Motor neuron (in vitro differentiated cells): ENCODE measurements around the gene SNPH. TPM values are rescaled to one million over a fixed set of nuclear protein-coding genes. Genes with fewer than 3 reads are reported as not detected.
"Not testable (repeated sequence)": the region's sequence is repeated elsewhere in the genome, so short reads cannot be mapped to it uniquely, and the experiment has no call there.

Source experiments
- ATAC-seq, 8 experiments: fragments of 200-7000 bp; cut with Tn5 transposase; replicated peaks in 6 of 8; 2 replicates each; pipeline ENCODE4 v1.8.0; 2021; ENCODE audit warnings: mild to moderate bottlenecking in 8 of 8, moderate library complexity in 8 of 8
- H3K27ac ChIP-seq, 2 donors: fragments of 250-450 bp; sonication (Bioruptor Pico); 2 replicates each; pipeline ENCODE4 v1.9.0; 2021; ENCODE audit warnings: antibody characterized with exemption in 2 of 2, mild to moderate bottlenecking in 2 of 2, moderate library complexity in 1 of 2
- H3K4me1 ChIP-seq, 2 donors: fragments of 250-450 bp; sonication (Bioruptor Pico); replicated peaks in 1 of 2; 2 replicates each; pipeline ENCODE4 v1.6.1; 2021; ENCODE audit warnings: antibody characterized with exemption in 2 of 2, mild to moderate bottlenecking in 2 of 2, moderate library complexity in 1 of 2
- H3K4me3 ChIP-seq, 5 donors: fragments of 250-450 bp; sonication (Bioruptor Pico); 2 replicates each; pipeline ENCODE4 v1.9.0; 2021; ENCODE audit warnings: antibody characterized with exemption in 5 of 5, mild to moderate bottlenecking in 5 of 5, moderate library complexity in 4 of 5
- WGBS, 10 experiments: fragments of 450-650 bp; shearing (Covaris generic); methylation state at CpG; one replicate each; pipeline ENCODE4 v1.0.0; 2022; 5-methylcytosine and 5-hydroxymethylcytosine counted together
- in situ Hi-C, 9 experiments: fragments of 400-800 bp; cut with MboI; loops; one replicate each; pipeline ENCODE4 v1.15.0; 2021; ENCODE audit warnings: low sequenced_read_pairs in 9 of 9, low pct_unique_long_range_greater_than_20kb in 2 of 9; ENCODE audit not compliant: unreplicated experiment in 9 of 9
- total RNA-seq, 8 experiments: library from RNA; unstranded; fragments of 300-600 nt; gene quantifications; 2 replicates each; pipeline versions ENCODE4 v1.2.3 to v1.2.4, GENCODE V29; 2022

The SNPH gene
- total RNA-seq, 8 experiments from 2014 or later, result 4.0 to 14.6 (median 7.0) TPM

DNA sequence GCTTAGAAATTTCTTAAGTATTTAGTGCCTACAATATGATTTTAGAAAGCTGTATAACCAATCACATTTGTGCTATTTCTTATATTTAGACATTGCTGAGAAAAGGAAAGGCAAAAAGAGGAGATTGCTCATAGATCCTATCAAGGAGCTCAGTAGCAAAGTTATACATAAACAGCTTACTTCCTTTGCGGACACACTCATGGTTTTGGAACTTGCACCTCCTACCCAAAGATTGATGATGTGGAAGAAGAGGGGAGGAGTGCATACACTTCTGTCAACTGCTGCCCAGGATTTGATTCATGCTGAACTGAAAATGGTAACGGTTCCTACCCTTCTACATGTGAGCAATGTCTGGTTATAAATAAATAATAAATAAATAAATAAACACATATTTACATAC lies 23.6 kb upstream of the SNPH start:
- peaks cover 3 to 6% of the 10 kb centered on the region in 2 donors for H3K4me1 ChIP-seq
- in situ Hi-C loops, result no loop called here
- H3K27ac ChIP-seq, result no peak overlapping the region
- H3K4me3 ChIP-seq, result no peak overlapping the region
- peak in 2 of 8 experiments; percentile 65 to 97 for ATAC-seq
- 0 to 83% (median 57%) methylated on average over 1 to 2 of the region's 2 CpGs; no CpG with 5 or more reads in 3 of the 10 experiments for WGBS, 10 experiments

DNA sequence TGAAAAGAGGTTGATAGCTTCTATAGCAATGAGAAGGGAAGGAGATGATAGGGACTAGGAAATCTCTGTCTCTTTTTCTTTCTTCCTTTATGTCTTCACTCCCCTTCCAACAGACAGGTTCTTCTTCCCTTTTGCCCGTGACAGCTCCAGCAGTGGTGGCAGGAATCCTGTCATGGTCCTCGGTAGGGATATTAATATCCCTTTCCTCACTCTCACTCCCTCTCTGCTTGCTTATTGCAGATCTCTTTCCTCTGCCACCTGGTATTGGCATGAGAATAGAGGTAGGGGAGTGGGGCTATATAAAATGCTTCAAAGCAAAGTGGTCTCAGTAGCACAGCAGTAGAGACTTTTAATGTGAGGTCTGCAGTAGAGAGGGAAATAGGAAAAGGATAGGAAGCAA lies 20.5 kb upstream of the SNPH start:
- ATAC-seq, result no peak
- Histone ChIP-seq H3K4me1 (peaks cover 3 to 4% of the 10 kb centered on the region in 2 donors), H3K4me3 (no peak overlapping the region), H3K27ac (no peak overlapping the region)
- in situ Hi-C loops, result no loop called here
- WGBS, 10 experiments, result 0 to 86% (median 50%) methylated on average over 1 to 2 of the region's 2 CpGs; no CpG with 5 or more reads in 1 of the 10 experiments

DNA sequence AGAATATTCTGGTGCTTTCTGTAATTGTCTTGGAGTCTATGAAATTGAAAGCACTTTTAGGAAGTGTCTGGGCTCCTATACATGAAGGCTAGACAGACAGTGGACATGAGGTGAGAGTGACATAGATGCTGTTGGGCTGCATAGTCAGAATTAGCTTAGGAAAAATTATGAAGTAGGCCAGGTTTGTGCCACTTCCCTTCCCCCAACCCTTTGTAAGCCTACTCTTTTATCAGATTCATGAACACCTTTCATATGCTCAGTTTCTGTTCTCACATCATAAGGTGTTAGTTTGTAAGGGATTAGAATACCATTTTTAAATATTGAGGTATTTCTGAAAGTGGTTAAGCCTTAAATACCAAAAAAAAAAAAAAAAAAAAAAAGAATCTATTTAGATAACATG lies 18.4 kb upstream of the SNPH start:
- Histone ChIP-seq H3K4me1 (no peaks in the 10 kb centered on the region), H3K27ac (no peak overlapping the region), H3K4me3 (no peak overlapping the region)
- in situ Hi-C loops, result no loop called here
- no peak for ATAC-seq

DNA sequence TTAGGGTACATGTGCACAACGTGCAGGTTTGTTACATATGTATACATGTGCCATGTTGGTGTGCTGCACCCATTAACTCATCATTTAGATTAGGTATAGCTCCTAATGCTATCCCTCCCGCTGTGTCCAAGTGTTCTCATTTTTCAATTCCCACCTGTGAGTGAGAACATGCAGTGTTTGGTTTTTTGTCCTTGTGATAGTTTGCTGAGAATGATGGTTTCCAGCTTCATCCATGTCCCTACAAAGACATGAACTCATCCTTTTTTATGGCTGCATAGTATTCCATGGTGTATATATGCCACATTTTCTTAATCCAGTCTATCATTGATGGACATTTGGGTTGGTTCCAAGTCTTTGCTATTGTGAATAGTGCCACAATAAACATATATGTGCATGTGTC lies 15.8 kb upstream of the SNPH start:
- H3K4me1 ChIP-seq, H3K4me3 ChIP-seq, in situ Hi-C loops, ATAC-seq, H3K27ac ChIP-seq: not testable (repeated sequence)
- 11 to 100% (median 71%) methylated on average over 1 to 2 of the region's 2 CpGs; no CpG with 5 or more reads in 4 of the 10 experiments for WGBS, 10 experiments

DNA sequence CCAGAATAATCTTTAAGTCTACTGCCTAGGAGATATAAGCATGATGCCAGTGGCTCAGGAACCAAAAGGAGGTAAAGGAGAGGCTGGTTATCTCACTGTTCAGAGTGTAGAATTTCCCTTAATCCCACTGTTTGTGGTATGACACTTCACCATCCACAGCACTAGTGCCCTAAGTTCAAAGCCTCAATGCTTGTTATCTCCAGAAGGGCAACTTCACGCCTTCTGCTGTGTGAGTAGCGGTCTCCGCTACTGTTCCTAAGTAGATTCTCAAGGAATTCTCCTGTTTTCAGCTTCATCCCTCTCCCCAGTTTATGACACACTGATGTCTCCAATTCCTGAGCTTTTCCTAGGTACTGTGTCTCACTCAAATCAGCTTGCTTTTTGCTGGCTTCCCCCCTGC lies 13.7 kb upstream of the SNPH start:
- in situ Hi-C loops, result no loop called here
- no peaks in the 10 kb centered on the region for H3K4me1 ChIP-seq
- ATAC-seq, result no peak
- 69 to 100% (median 96%) methylated on average over 1 to 3 of the region's 3 CpGs; no CpG with 5 or more reads in 4 of the 10 experiments for WGBS, 10 experiments
- no peak overlapping the region for H3K27ac ChIP-seq
- H3K4me3 ChIP-seq, result no peak overlapping the region

DNA sequence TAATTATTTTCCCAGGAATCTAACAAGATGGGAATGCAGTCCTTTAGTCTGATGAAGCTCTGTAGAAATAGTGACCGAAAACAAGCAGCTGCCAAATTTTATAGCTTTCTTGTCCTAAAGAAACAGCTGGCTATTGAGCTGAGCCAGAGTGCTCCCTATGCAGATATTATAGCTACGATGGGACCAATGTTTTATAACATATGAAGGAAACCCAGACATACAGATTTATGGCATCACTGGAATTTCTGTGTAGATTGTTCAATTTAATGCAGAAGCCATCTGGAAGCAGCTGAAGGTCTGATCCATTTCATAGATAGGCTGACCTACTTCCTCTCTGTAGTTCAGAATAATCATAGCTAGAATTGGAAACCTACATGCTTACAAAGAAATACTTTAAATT lies 11.8 kb upstream of the SNPH start:
- WGBS, 10 experiments, result 20 to 100% (median 67%) methylated on average over 1 to 2 of the region's 2 CpGs; no CpG with 5 or more reads in 1 of the 10 experiments
- Histone ChIP-seq H3K27ac (no peak overlapping the region), H3K4me1 (no peaks in the 10 kb centered on the region), H3K4me3 (no peak overlapping the region)
- in situ Hi-C loops, result no loop called here
- ATAC-seq, result no peak

DNA sequence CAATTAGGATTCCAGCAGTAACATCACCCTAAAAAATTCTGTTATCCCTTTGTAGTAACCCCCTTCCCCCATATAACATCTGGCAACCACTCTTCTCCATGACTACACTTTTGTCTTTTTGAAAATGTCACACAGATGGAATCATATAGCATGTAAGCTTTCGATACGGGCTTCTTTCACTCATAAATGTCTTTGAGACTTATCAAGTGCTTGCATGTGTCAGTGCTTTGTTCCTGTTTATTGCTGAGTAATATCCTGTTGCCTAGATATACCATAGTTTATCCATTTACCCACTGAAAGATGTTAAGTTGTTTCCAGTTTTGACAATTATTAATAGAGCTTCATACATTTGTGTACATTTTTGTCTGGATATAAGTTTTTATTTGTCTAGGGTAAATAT lies 10.4 kb upstream of the SNPH start:
- 0 to 100% (median 80%) methylated on average over 1 to 2 of the region's 2 CpGs; no CpG with 5 or more reads in 3 of the 10 experiments for WGBS, 10 experiments
- in situ Hi-C loops, result no loop called here
- Histone ChIP-seq H3K27ac (no peak overlapping the region), H3K4me3 (no peak overlapping the region), H3K4me1 (no peaks in the 10 kb centered on the region)
- no peak for ATAC-seq

DNA sequence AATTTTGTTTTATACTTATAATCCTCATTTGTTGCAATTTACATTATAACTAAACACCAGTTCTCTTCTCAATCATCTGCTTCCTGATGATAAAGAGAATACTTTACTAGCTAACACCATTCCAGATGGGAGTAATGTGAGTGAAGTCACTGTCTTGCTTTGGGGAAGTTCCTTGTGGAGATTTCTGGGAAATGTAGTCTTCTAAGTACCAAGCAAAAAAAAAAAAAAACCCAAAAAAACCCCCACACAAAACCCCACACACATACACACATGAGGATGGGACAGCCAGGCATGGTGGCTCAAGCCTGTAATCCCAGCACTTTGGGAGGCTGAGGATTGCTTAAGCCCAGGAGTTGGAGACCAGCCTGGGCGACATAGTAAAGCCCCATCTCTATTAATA lies 2.2 kb upstream of the SNPH start:
- in situ Hi-C loops, result no loop called here
- Histone ChIP-seq H3K4me1 (peaks cover 4 to 7% of the 10 kb centered on the region in 2 donors), H3K4me3 (no peak overlapping the region), H3K27ac (no peak overlapping the region)
- ATAC-seq, result no peak
- 0 to 100% (median 89%) methylated on average over 1 of the region's 1 CpG; no CpG with 5 or more reads in 5 of the 10 experiments for WGBS, 10 experiments

DNA sequence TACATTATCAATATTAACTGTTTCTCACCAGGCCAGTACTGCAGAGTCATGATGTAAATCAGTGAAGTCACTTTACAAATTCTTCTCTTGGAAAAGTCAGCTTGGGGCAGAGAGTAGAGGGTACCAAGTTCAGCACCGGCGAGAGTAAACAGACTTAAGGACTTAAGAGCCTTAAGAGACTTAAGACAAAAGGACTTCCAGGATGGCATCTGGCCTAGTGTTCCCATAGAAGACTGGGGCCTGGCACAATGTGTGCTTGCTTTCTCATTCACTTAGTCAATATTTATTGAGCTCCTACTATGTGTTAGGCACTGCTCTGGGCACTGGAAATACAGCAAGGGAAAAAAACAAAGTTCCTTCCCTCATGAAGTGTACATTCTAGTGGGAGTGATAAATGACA lies 1.4 kb upstream of the SNPH start:
- H3K4me3 ChIP-seq, result no peak overlapping the region
- in situ Hi-C loops, result no loop called here
- H3K4me1 ChIP-seq, result peaks cover 4 to 7% of the 10 kb centered on the region in 2 donors
- ATAC-seq, result no peak
- WGBS, 10 experiments, result 43 to 100% (median 89%) methylated on average over 1 to 2 of the region's 2 CpGs; no CpG with 5 or more reads in 1 of the 10 experiments
- H3K27ac ChIP-seq, result no peak overlapping the region

DNA sequence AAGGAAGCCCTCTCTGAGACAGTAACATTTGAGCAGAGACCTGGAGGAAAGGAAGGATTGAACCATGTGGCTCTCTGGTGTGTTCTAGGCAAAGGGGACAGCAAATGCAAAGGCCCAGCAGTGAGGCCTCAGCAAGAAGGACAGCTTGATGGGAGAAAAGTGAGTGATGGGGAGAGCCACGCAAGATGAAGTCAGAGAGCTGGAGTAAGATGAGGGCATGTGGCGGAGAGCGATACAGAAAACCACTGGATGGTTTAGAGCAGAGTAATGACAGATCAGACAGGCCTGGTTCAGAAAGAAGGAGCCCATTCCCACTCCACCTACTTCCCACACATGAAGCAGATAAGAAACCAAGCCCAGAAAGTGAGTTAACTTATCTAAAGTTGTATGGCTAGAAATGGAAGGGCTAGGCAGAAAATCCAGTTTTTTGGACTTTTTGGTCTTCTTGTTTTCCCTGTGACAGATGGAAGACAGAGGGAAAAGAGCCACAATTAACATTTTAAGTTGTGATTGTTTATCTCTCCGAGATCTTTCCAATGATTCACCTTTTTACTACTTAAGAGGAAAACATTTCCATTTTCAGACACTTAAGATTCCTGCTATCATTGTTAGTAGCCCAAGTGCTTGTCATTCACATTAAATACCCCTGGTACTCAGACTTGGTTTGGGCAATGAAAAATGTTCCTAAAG lies 723 bp upstream of the SNPH start:
- 75 to 100% (median 92%) methylated on average over 1 to 4 of the region's 4 CpGs for WGBS, 10 experiments
- H3K4me1 ChIP-seq, result peaks cover 4 to 7% of the 10 kb centered on the region in 2 donors

DNA sequence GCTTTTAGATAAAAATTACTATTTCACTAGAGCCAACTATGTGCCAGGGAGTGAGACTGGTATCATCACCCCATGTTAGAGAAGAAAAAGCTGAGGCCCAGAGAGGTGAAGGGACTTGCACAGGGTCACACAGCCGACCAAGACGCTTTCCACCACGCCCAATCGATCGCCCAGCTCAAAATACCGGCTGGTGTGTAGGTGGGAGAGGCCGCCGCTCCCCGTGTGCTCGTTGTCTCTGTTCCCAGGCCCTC lies 253 bp upstream of the SNPH start:
- H3K4me3 ChIP-seq, result peak overlapping the region; percentile 51 to 86 (median 65)
- WGBS, 10 experiments, result 0% methylated on average over 1 to 10 of the region's 10 CpGs; no CpG with 5 or more reads in 8 of the 10 experiments
- H3K4me1 ChIP-seq, result peaks cover 4 to 7% of the 10 kb centered on the region in 2 donors
- in situ Hi-C loops, result no loop called here
- no peak overlapping the region for H3K27ac ChIP-seq
- no peak for ATAC-seq

More for the DNA sequence above, 723 bp upstream of the SNPH start:
- no peak for ATAC-seq
- H3K27ac ChIP-seq, result no peak overlapping the region
- peak overlapping the region; percentile 51 to 86 (median 65) for H3K4me3 ChIP-seq
- in situ Hi-C loops, result no loop called here

DNA sequence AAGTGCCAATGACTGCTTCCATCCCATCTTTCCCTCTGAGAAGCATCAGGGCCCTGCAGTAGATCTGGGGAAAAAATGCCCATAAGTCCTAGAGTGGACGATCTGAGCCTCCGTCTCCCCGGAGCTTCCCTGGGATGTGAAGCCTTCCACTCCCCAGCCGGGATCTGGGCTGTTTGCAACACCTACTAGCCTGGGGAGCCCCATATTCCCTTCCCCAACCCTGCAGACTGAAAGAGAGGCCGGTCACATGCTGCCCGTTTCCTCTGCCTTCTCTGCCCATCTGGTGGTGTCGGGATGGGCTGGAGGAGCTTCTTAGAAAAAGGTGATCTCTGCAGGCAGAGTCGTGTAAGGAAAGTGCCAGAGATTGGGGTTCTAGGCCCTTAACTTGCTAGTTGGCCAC lies 1.1 kb downstream of the SNPH start:
- ATAC-seq, result peak in 1 of 8 experiments; percentile 7
- peaks cover 4 to 7% of the 10 kb centered on the region in 2 donors for H3K4me1 ChIP-seq
- H3K27ac ChIP-seq, result no peak overlapping the region
- peak overlapping the region; percentile 51 to 86 (median 65) for H3K4me3 ChIP-seq
- in situ Hi-C loops, result no loop called here
- 20 to 57% (median 45%) methylated on average over 1 to 7 of the region's 8 CpGs; no CpG with 5 or more reads in 5 of the 10 experiments for WGBS, 10 experiments

DNA sequence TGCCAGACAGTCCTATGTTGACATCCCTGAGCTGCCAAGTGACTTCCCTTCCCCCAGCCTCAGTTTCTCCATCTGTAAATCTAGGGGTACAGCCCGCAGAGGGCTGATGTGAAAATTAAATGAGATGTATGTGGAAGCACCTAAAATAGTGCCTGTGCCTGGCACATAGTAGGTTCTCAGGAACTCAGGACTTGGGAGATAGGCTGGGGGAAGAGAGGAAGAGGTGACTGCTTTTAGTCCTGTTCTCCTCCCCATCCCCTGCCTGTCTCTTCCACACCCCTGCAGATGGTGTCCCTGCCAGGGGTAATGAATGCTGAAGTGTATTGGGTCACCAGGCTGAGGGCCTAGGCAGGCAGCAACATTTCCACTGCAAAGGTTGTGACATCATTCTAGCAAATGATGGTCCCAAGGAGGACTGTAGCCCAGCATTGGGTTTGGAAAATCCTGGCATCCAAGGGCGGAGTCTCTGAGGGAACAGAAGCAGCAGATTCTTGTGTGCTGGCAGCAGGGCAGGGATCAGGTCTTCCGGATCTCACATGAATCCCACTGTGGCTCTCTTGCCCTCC lies 1.8 kb downstream of the SNPH start:
- no peak overlapping the region for H3K27ac ChIP-seq
- no peak for ATAC-seq
- in situ Hi-C loops, result no loop called here
- WGBS, 10 experiments, result 90 to 100% (median 100%) methylated on average over 1 to 3 of the region's 3 CpGs; no CpG with 5 or more reads in 3 of the 10 experiments
- H3K4me3 ChIP-seq, result peak overlapping the region in 1 of 5 donors; percentile 58
- H3K4me1 ChIP-seq, result peaks cover 4 to 7% of the 10 kb centered on the region in 2 donors

DNA sequence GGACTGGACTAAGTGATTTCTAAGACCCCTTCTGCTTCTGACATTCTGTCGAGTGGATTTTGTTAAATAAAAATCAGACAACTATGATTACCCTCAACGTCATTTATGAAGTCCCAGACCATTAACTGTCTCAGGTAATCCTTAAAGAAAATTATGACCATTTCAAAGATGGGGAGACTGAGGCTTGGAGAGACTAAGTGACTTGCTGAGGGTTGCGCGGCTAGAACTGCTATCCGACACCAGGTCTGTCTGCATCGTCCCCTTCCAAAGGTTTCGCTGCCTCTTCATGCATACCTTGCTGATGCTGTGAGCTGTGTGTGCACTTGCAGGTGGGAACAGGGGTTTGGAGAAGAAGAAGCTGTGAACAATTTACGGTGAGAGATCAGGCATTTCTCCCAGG lies 3.1 kb downstream of the SNPH start:
- Histone ChIP-seq H3K27ac (no peak overlapping the region), H3K4me1 (peaks cover 4 to 7% of the 10 kb centered on the region in 2 donors), H3K4me3 (no peak overlapping the region)
- no peak for ATAC-seq
- in situ Hi-C loops, result no loop called here
- WGBS, 10 experiments, result 60 to 100% (median 78%) methylated on average over 1 to 8 of the region's 8 CpGs; no CpG with 5 or more reads in 3 of the 10 experiments
